Gastrocnemius medialis (tissue), 4 donors: ENCODE measurements around the gene STAMBPL1.

Experiments used
- CTCF ChIP-seq, 5 experiments: fragments of 450-650 bp in 3 of 5; fragments of 200-600 bp in 2 of 5; sonication (generic) in 2 of 5; IDR thresholded peaks in 4 of 5; conservative IDR thresholded peaks in 1 of 5; 1 replicate in 4 of 5; 2 replicates in 1 of 5; pipeline ENCODE4 v1.5.1; 2016 to 2019; ENCODE audit warnings: antibody characterized with exemption in 5 of 5, mild to moderate bottlenecking in 3 of 5, moderate library complexity in 3 of 5
- POLR2A ChIP-seq, 2 donors: fragments of 450-650 bp; IDR thresholded peaks; one replicate each; pipeline ENCODE4 v1.6.1; 2017; ENCODE audit warnings: antibody characterized with exemption in 2 of 2, mild to moderate bottlenecking in 2 of 2, moderate library complexity in 2 of 2

- TF ChIP-seq CTCF (IDR thresholded peaks at IDR 0.05 in 4 of 5, conservative IDR thresholded peaks at IDR 0.05 in 1 of 5) = no peak
- no peak for TF ChIP-seq POLR2A (IDR thresholded peaks at IDR 0.05)
These were observed 47.3 kb downstream of the STAMBPL1 start for GRCh38 chr10:88927416-88927690.
